ENCODE results near the gene BRD7. TPM values are rescaled to one million over a fixed set of nuclear protein-coding genes. Genes with fewer than 3 reads are reported as not detected.

The BRD7 gene
- total and polyA plus RNA-seq, 2 of the 13 experiments (the other 11 are each of a cell fraction or from before 2014, with no cell fraction given), result 82.3 to 149 TPM

GRCh38 chr16:50293041-50293783, 75.6 kb downstream of the BRD7 start:
- DNase-seq (ENCODE audit: low spot score), result no peak
- in situ Hi-C loops (cut with HindIII; ENCODE audit: extremely low pct_ligation_motif_present, low pct_unique_long_range_greater_than_20kb) (no loop called here), intact Hi-C loops (cut with micrococcal nuclease; ENCODE audit: unreplicated experiment) (no loop called here)
- 88% methylated on average over 18 of the region's 20 CpGs for WGBS (ENCODE audit: low lambda C conversion rate)
- Histone ChIP-seq H3K4me3 (replicated peaks in 1 of 3; ENCODE audit: insufficient read depth in 1 of 3, low read depth in 2 of 3, low read length in 3 of 3) (no peak overlapping the region), H3K4me1 (ENCODE audit: insufficient read depth, low read length) (peaks cover 64% of the 10 kb centered on the region), H4K20me1 (ENCODE audit: insufficient read depth, low read length) (no peaks in the 10 kb centered on the region), H3K9ac (ENCODE audit: insufficient read depth, low read depth, low read length) (no peak overlapping the region), H3K79me2 (ENCODE audit: insufficient read depth, low read length) (no peaks in the 10 kb centered on the region), H3K36me3 (replicated peaks in 1 of 2; ENCODE audit: control insufficient read depth in 1 of 2, insufficient read depth in 2 of 2, low read length in 2 of 2) (no peaks in the 10 kb centered on the region), H3K9me3 (ENCODE audit: low read length) (no peaks in the 10 kb centered on the region), H3K27me3 (ENCODE audit: control insufficient read depth in 1 of 2, insufficient read depth in 2 of 2, low read length in 2 of 2) (no peaks in the 10 kb centered on the region), H2AFZ (ENCODE audit: low read length) (no peak overlapping the region), H3K4me2 (ENCODE audit: low read depth, low read length) (no peak overlapping the region), H3K27ac (ENCODE audit: extremely low read length, insufficient read depth, low read length) (no peak overlapping the region)
- no peak for ATAC-seq
- FAIRE-seq, result no peak
- TF ChIP-seq MYC (CRISPR knock-in tag; IDR thresholded peaks at IDR 0.05; ENCODE audit: borderline replicate concordance) (0 out of 2 replicates have a peak, but pooled peaks have one; percentile 32), ZNF772 (CRISPR knock-in tag; IDR thresholded peaks at IDR 0.05) (no peak), CSRNP2 (CRISPR knock-in tag; conservative IDR thresholded peaks at IDR 0.05; ENCODE audit: low read depth) (no peak), HOXA7 (CRISPR knock-in tag; IDR thresholded peaks at IDR 0.05) (no peak), ZNF609 (CRISPR knock-in tag; IDR thresholded peaks at IDR 0.05; ENCODE audit: borderline replicate concordance) (0 out of 2 replicates have a peak, but pooled peaks have one; percentile 16), HINFP (CRISPR knock-in tag; IDR thresholded peaks at IDR 0.05; ENCODE audit: low read depth) (0 out of 2 replicates have a peak, but pooled peaks have one; percentile 19), DZIP1 (CRISPR knock-in tag; IDR thresholded peaks at IDR 0.05) (peak; percentile 40; the same call in 1 of the 2 replicates), HNF4G (IDR thresholded peaks at IDR 0.05; ENCODE audit: borderline replicate concordance, low read depth, low read length) (no peak), HNF4G (CRISPR knock-in tag; IDR thresholded peaks at IDR 0.05; ENCODE audit: borderline replicate concordance, low read depth) (no peak), IRF9 (CRISPR knock-in tag; IDR thresholded peaks at IDR 0.05; ENCODE audit: borderline replicate concordance) (0 out of 2 replicates have a peak, but pooled peaks have one; percentile 5)
- ChIA-PET CTCF (ENCODE audit: low intra/inter-chr PET ratio, low total read pairs) (no interaction called here), POLR2A (interaction anchor here (1.5 to 1.6 kb wide), 2 partner anchors 10 to 11 kb away, joined by 6 to 7 read pairs; no protein-coding TSS in a partner anchor)
- BruUV-seq (replicated peaks), result no TSS peak

All from HepG2 (cell line).